ENCODE results near the gene BOD1L1. TPM values are rescaled to one million over a fixed set of nuclear protein-coding genes. Genes with fewer than 3 reads are reported as not detected.

The BOD1L1 gene
- polyA plus RNA-seq, 2 donors: 8.0 to 9.0 TPM

- Histone ChIP-seq H3K9me3 (ENCODE audit: control insufficient read depth in 2 of 2, insufficient read depth in 1 of 2, low read depth in 1 of 2, low read length in 1 of 2) (peaks cover 3 to 19% of the 10 kb centered on the region in 2 donors), H3K36me3 (ENCODE audit: control insufficient read depth in 2 of 2, insufficient read depth in 2 of 2, low read length in 1 of 2) (no peaks in the 10 kb centered on the region), H3K4me1 (ENCODE audit: control insufficient read depth in 2 of 2, insufficient read depth in 2 of 2, low read length in 1 of 2) (peaks cover 19 to 24% of the 10 kb centered on the region in 2 donors), H3K27ac (ENCODE audit: low read depth in 2 of 2, low read length in 1 of 2) (no peak overlapping the region), H3K4me3 (ENCODE audit: low read depth in 1 of 2, low read length in 2 of 2) (peak overlapping the region in 1 of 2 donors; percentile 39), H3K27me3 (ENCODE audit: control insufficient read depth in 1 of 2, insufficient read depth in 2 of 2, low read length in 2 of 2) (peaks cover 4 to 48% of the 10 kb centered on the region in 2 donors)
- WGBS, 2 donors: 34 to 47% methylated on average over 30 of the region's 30 CpGs
Measured at GRCh38 chr4:13543032-13543838, 84.3 kb downstream of the BOD1L1 start.

GRCh38 chr4:13542577-13543031 is 84.9 kb downstream of the BOD1L1 start:
- Histone ChIP-seq H3K4me3 (ENCODE audit: low read depth in 1 of 2, low read length in 2 of 2) (no peak overlapping the region), H3K36me3 (ENCODE audit: control insufficient read depth in 2 of 2, insufficient read depth in 2 of 2, low read length in 1 of 2) (no peaks in the 10 kb centered on the region), H3K27ac (ENCODE audit: low read depth in 2 of 2, low read length in 1 of 2) (no peak overlapping the region), H3K27me3 (ENCODE audit: control insufficient read depth in 1 of 2, insufficient read depth in 2 of 2, low read length in 2 of 2) (peaks cover 4 to 51% of the 10 kb centered on the region in 2 donors), H3K4me1 (ENCODE audit: control insufficient read depth in 2 of 2, insufficient read depth in 2 of 2, low read length in 1 of 2) (peaks cover 19 to 21% of the 10 kb centered on the region in 2 donors), H3K9me3 (ENCODE audit: control insufficient read depth in 2 of 2, insufficient read depth in 1 of 2, low read depth in 1 of 2, low read length in 1 of 2) (peaks cover 3 to 19% of the 10 kb centered on the region in 2 donors)
- 39 to 55% methylated on average over 27 of the region's 27 CpGs for WGBS, 2 donors

- Histone ChIP-seq H3K27ac (ENCODE audit: low read depth in 2 of 2, low read length in 1 of 2) (no peak overlapping the region), H3K4me1 (ENCODE audit: control insufficient read depth in 2 of 2, insufficient read depth in 2 of 2, low read length in 1 of 2) (peaks cover 16 to 17% of the 10 kb centered on the region in 2 donors), H3K27me3 (ENCODE audit: control insufficient read depth in 1 of 2, insufficient read depth in 2 of 2, low read length in 2 of 2) (peaks cover 5 to 51% of the 10 kb centered on the region in 2 donors), H3K4me3 (ENCODE audit: low read depth in 1 of 2, low read length in 2 of 2) (no peak overlapping the region), H3K36me3 (ENCODE audit: control insufficient read depth in 2 of 2, insufficient read depth in 2 of 2, low read length in 1 of 2) (no peaks in the 10 kb centered on the region), H3K9me3 (ENCODE audit: control insufficient read depth in 2 of 2, insufficient read depth in 1 of 2, low read depth in 1 of 2, low read length in 1 of 2) (peaks cover 5 to 21% of the 10 kb centered on the region in 2 donors)
- 8 to 27% methylated on average over 73 to 79 of the region's 79 CpGs for WGBS, 2 donors
Measured at GRCh38 chr4:13541720-13542576, 85.6 kb downstream of the BOD1L1 start.

GRCh38 chr4:13541176-13541604 is 86.3 kb downstream of the BOD1L1 start:
- H3K9me3 ChIP-seq (ENCODE audit: control insufficient read depth in 2 of 2, insufficient read depth in 1 of 2, low read depth in 1 of 2, low read length in 1 of 2): peaks cover 5 to 19% of the 10 kb centered on the region in 2 donors
- no peak overlapping the region for H3K4me3 ChIP-seq (ENCODE audit: low read depth in 1 of 2, low read length in 2 of 2)
- no peaks in the 10 kb centered on the region for H3K36me3 ChIP-seq (ENCODE audit: control insufficient read depth in 2 of 2, insufficient read depth in 2 of 2, low read length in 1 of 2)
- 45 to 56% methylated on average over 10 of the region's 10 CpGs for WGBS, 2 donors
- H3K4me1 ChIP-seq (ENCODE audit: control insufficient read depth in 2 of 2, insufficient read depth in 2 of 2, low read length in 1 of 2): peaks cover 14 to 16% of the 10 kb centered on the region in 2 donors
- H3K27ac ChIP-seq (ENCODE audit: low read depth in 2 of 2, low read length in 1 of 2): no peak overlapping the region
- H3K27me3 ChIP-seq (ENCODE audit: control insufficient read depth in 1 of 2, insufficient read depth in 2 of 2, low read length in 2 of 2): peaks cover 9 to 44% of the 10 kb centered on the region in 2 donors

GRCh38 chr4:13540446-13541175 is 86.9 kb downstream of the BOD1L1 start:
- WGBS, 2 donors: 22 to 43% methylated on average over 23 of the region's 23 CpGs
- Histone ChIP-seq H3K27ac (ENCODE audit: low read depth in 2 of 2, low read length in 1 of 2) (no peak overlapping the region), H3K4me1 (ENCODE audit: control insufficient read depth in 2 of 2, insufficient read depth in 2 of 2, low read length in 1 of 2) (peaks cover 14 to 18% of the 10 kb centered on the region in 2 donors), H3K27me3 (ENCODE audit: control insufficient read depth in 1 of 2, insufficient read depth in 2 of 2, low read length in 2 of 2) (peaks cover 9 to 48% of the 10 kb centered on the region in 2 donors), H3K36me3 (ENCODE audit: control insufficient read depth in 2 of 2, insufficient read depth in 2 of 2, low read length in 1 of 2) (no peaks in the 10 kb centered on the region), H3K9me3 (ENCODE audit: control insufficient read depth in 2 of 2, insufficient read depth in 1 of 2, low read depth in 1 of 2, low read length in 1 of 2) (peaks cover 10 to 19% of the 10 kb centered on the region in 2 donors), H3K4me3 (ENCODE audit: low read depth in 1 of 2, low read length in 2 of 2) (no peak overlapping the region)

GRCh38 chr4:13539619-13540445 is 87.7 kb downstream of the BOD1L1 start:
- peaks cover 11 to 16% of the 10 kb centered on the region in 2 donors for H3K4me1 ChIP-seq (ENCODE audit: control insufficient read depth in 2 of 2, insufficient read depth in 2 of 2, low read length in 1 of 2)
- no peak overlapping the region for H3K27ac ChIP-seq (ENCODE audit: low read depth in 2 of 2, low read length in 1 of 2)
- H3K4me3 ChIP-seq (ENCODE audit: low read depth in 1 of 2, low read length in 2 of 2): no peak overlapping the region

GRCh38 chr4:13539047-13539618 is 88.4 kb downstream of the BOD1L1 start:
- Histone ChIP-seq H3K27me3 (ENCODE audit: control insufficient read depth in 1 of 2, insufficient read depth in 2 of 2, low read length in 2 of 2) (peaks cover 19 to 51% of the 10 kb centered on the region in 2 donors), H3K4me3 (ENCODE audit: low read depth in 1 of 2, low read length in 2 of 2) (no peak overlapping the region), H3K4me1 (ENCODE audit: control insufficient read depth in 2 of 2, insufficient read depth in 2 of 2, low read length in 1 of 2) (peaks cover 10% of the 10 kb centered on the region in 2 donors), H3K27ac (ENCODE audit: low read depth in 2 of 2, low read length in 1 of 2) (no peak overlapping the region), H3K9me3 (ENCODE audit: control insufficient read depth in 2 of 2, insufficient read depth in 1 of 2, low read depth in 1 of 2, low read length in 1 of 2) (peaks cover 10 to 17% of the 10 kb centered on the region in 2 donors), H3K36me3 (ENCODE audit: control insufficient read depth in 2 of 2, insufficient read depth in 2 of 2, low read length in 1 of 2) (no peaks in the 10 kb centered on the region)
- WGBS, 2 donors: 10 to 19% methylated on average over 23 of the region's 23 CpGs

More at GRCh38 chr4:13539619-13540445, 87.7 kb downstream of the BOD1L1 start:
- WGBS, 2 donors: 13 to 30% methylated on average over 42 of the region's 42 CpGs
- Histone ChIP-seq H3K36me3 (ENCODE audit: control insufficient read depth in 2 of 2, insufficient read depth in 2 of 2, low read length in 1 of 2) (no peaks in the 10 kb centered on the region), H3K27me3 (ENCODE audit: control insufficient read depth in 1 of 2, insufficient read depth in 2 of 2, low read length in 2 of 2) (peaks cover 15 to 48% of the 10 kb centered on the region in 2 donors), H3K9me3 (ENCODE audit: control insufficient read depth in 2 of 2, insufficient read depth in 1 of 2, low read depth in 1 of 2, low read length in 1 of 2) (peaks cover 10 to 16% of the 10 kb centered on the region in 2 donors)

GRCh38 chr4:13538427-13538973 is 89.0 kb downstream of the BOD1L1 start:
- Histone ChIP-seq H3K27ac (ENCODE audit: low read depth in 2 of 2, low read length in 1 of 2) (no peak overlapping the region), H3K4me1 (ENCODE audit: control insufficient read depth in 2 of 2, insufficient read depth in 2 of 2, low read length in 1 of 2) (peaks cover 4 to 7% of the 10 kb centered on the region in 2 donors), H3K27me3 (ENCODE audit: control insufficient read depth in 1 of 2, insufficient read depth in 2 of 2, low read length in 2 of 2) (peaks cover 19 to 49% of the 10 kb centered on the region in 2 donors)

More at GRCh38 chr4:13538427-13538973, 89.0 kb downstream of the BOD1L1 start:
- no peak overlapping the region for H3K4me3 ChIP-seq (ENCODE audit: low read depth in 1 of 2, low read length in 2 of 2)
- 28 to 35% methylated on average over 16 of the region's 16 CpGs for WGBS, 2 donors
- peaks cover 10 to 17% of the 10 kb centered on the region in 2 donors for H3K9me3 ChIP-seq (ENCODE audit: control insufficient read depth in 2 of 2, insufficient read depth in 1 of 2, low read depth in 1 of 2, low read length in 1 of 2)
- H3K36me3 ChIP-seq (ENCODE audit: control insufficient read depth in 2 of 2, insufficient read depth in 2 of 2, low read length in 1 of 2): no peaks in the 10 kb centered on the region

All from esophagus (tissue), 2 donors.